Hepatocyte (in vitro differentiated cells): ENCODE measurements around the gene DNAH7. TPM values are rescaled to one million over a fixed set of nuclear protein-coding genes. Genes with fewer than 3 reads are reported as not detected.
A peak's percentile ranks its signal among the peaks of the same experiment; 100 is the strongest.

Source experiments
- DNase-seq: peaks from one replicate; pipeline ENCODE4 v3.0.0-alpha.2; 2016; ENCODE audit warnings: low spot score
- H2AFZ ChIP-seq: fragments of 200-600 bp; sonication (generic); 2 replicates; pipeline ENCODE4 v1.6.0; 2016; ENCODE audit warnings: antibody characterized with exemption, mild to moderate bottlenecking
- H3K27ac ChIP-seq: fragments of 200-600 bp; sonication (generic); 2 replicates; pipeline ENCODE4 v1.5.1; 2016; ENCODE audit warnings: mild to moderate bottlenecking
- H3K27me3 ChIP-seq: fragments of 200-600 bp; sonication (generic); 2 replicates; pipeline ENCODE4 v1.6.1; 2016
- H3K36me3 ChIP-seq: fragments of 200-600 bp; sonication (generic); replicated peaks from 2 replicates; pipeline ENCODE4 v1.5.1; 2016; ENCODE audit warnings: low read depth; ENCODE audit not compliant: insufficient read depth
- H3K4me1 ChIP-seq: fragments of 200-600 bp; sonication (generic); 2 replicates; pipeline ENCODE4 v1.5.1; 2016; ENCODE audit warnings: mild to moderate bottlenecking, moderate library complexity; ENCODE audit not compliant: insufficient read depth
- H3K4me2 ChIP-seq: fragments of 200-600 bp; sonication (generic); 2 replicates; pipeline ENCODE4 v1.6.0; 2016
- H3K4me3 ChIP-seq: fragments of 200-600 bp; sonication (generic); 2 replicates; pipeline ENCODE4 v1.5.1; 2016; ENCODE audit warnings: mild to moderate bottlenecking
- H3K79me2 ChIP-seq: fragments of 200-600 bp; sonication (generic); 2 replicates; pipeline ENCODE4 v1.6.0; 2017; ENCODE audit warnings: mild to moderate bottlenecking
- H3K9me2 ChIP-seq: fragments of 200-600 bp; sonication (generic); replicated peaks from 2 replicates; pipeline ENCODE4 v1.6.0; 2017; ENCODE audit warnings: mild to moderate bottlenecking; ENCODE audit not compliant: insufficient read depth
- H3K9me3 ChIP-seq: fragments of 200-600 bp; sonication (generic); 2 replicates; pipeline ENCODE4 v1.5.1; 2016; ENCODE audit warnings: low read depth, mild to moderate bottlenecking
- H4K20me1 ChIP-seq: fragments of 200-600 bp; sonication (generic); 2 replicates; pipeline ENCODE4 v1.6.0; 2016; ENCODE audit warnings: mild to moderate bottlenecking; ENCODE audit not compliant: insufficient read depth, poor library complexity, severe bottlenecking
- EZH2 ChIP-seq: fragments of 200-600 bp; sonication (generic); IDR thresholded peaks from 2 replicates; pipeline ENCODE4 v1.6.1; 2016; ENCODE audit warnings: antibody characterized with exemption, mild to moderate bottlenecking, borderline replicate concordance
- EZH2phosphoT487 ChIP-seq: fragments of 200-600 bp; sonication (generic); IDR thresholded peaks from one replicate; pipeline ENCODE4 v1.6.1; 2018; ENCODE audit warnings: antibody characterized with exemption, mild to moderate bottlenecking, low read depth, moderate library complexity; ENCODE audit not compliant: unreplicated experiment, severe bottlenecking
- WGBS: methylation state at CpG from one replicate; pipeline ENCODE4 v1.1.6; 2016; ENCODE audit warnings: low lambda C conversion rate; ENCODE audit errors: missing lambda C conversion rate; 5-methylcytosine and 5-hydroxymethylcytosine counted together
- polyA plus RNA-seq: library from polyadenylated mRNA; unstranded; fragments of >200 nt; fragmentation: Nextera tagmentation; extraction: Ambion mirVana; gene quantifications from 2 replicates; pipeline ENCODE4 v1.2.1, GENCODE V29; 2016
- total RNA-seq: library from RNA; depleted of rRNA; stranded (reverse); fragments of >200 nt; gene quantifications from 2 replicates; pipeline ENCODE4 v1.2.3, GENCODE V29; 2014
- TF ChIP-seq, protein P1 (sequence below): fragments of 200-600 bp; sonication (generic); IDR thresholded peaks from 2 replicates; pipeline ENCODE4 v1.5.1; 2016; ENCODE audit warnings: antibody characterized with exemption, mild to moderate bottlenecking; ENCODE audit not compliant: poor library complexity

The DNAH7 gene
- total and polyA plus RNA-seq, 2 experiments from 2014 or later, result 0.29 to 1.2 TPM

DNA sequence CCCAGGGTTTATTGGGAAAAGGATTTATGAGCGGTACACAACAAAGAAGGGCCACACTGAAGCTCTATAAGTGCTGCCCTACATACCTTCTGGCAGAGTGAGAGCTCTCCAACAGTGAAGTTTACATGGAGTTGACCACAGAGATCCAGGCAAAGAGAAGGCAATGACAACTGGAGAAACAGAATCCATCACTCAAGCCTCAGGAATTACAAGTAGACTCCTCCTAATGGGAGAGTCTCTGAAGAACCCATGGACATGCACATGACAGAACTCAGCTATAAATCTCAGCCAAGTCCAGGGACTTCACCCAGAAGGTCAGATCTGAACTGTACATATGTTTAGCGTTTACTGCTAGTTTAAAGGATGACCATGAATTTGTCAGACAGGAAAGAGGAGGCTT, 164.7 kb downstream of the DNAH7 start:
- Histone ChIP-seq H3K4me1 (no peaks in the 10 kb centered on the region), H2AFZ (no peak overlapping the region), H4K20me1 (no peaks in the 10 kb centered on the region), H3K27ac (no peak overlapping the region), H3K9me3 (no peaks in the 10 kb centered on the region), H3K27me3 (no peaks in the 10 kb centered on the region), H3K36me3 (no peaks in the 10 kb centered on the region), H3K4me2 (no peak overlapping the region), H3K9me2 (no peaks in the 10 kb centered on the region), H3K4me3 (no peak overlapping the region), H3K79me2 (no peaks in the 10 kb centered on the region)
- no peak for DNase-seq
- TF ChIP-seq EZH2phosphoT487 (no peak), EZH2 (no peak)
- 85% methylated on average over 2 of the region's 2 CpGs for WGBS

- Histone ChIP-seq H3K27me3 (no peaks in the 10 kb centered on the region), H3K36me3 (no peaks in the 10 kb centered on the region), H3K27ac (no peak overlapping the region), H3K79me2 (no peaks in the 10 kb centered on the region), H3K4me1 (no peaks in the 10 kb centered on the region), H3K4me3 (no peak overlapping the region), H4K20me1 (no peaks in the 10 kb centered on the region), H3K9me2 (no peaks in the 10 kb centered on the region), H3K4me2 (no peak overlapping the region), H2AFZ (no peak overlapping the region), H3K9me3 (no peaks in the 10 kb centered on the region)
- WGBS, result 82% methylated on average over 1 of the region's 1 CpG
- DNase-seq, result no peak
- TF ChIP-seq, protein P1, sequence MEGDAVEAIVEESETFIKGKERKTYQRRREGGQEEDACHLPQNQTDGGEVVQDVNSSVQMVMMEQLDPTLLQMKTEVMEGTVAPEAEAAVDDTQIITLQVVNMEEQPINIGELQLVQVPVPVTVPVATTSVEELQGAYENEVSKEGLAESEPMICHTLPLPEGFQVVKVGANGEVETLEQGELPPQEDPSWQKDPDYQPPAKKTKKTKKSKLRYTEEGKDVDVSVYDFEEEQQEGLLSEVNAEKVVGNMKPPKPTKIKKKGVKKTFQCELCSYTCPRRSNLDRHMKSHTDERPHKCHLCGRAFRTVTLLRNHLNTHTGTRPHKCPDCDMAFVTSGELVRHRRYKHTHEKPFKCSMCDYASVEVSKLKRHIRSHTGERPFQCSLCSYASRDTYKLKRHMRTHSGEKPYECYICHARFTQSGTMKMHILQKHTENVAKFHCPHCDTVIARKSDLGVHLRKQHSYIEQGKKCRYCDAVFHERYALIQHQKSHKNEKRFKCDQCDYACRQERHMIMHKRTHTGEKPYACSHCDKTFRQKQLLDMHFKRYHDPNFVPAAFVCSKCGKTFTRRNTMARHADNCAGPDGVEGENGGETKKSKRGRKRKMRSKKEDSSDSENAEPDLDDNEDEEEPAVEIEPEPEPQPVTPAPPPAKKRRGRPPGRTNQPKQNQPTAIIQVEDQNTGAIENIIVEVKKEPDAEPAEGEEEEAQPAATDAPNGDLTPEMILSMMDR, result no peak
- TF ChIP-seq EZH2phosphoT487 (no peak), EZH2 (no peak)
Measured at GRCh38 chr2:195902857-195903256, 165.8 kb downstream of the DNAH7 start.

- TF ChIP-seq EZH2 (no peak), EZH2phosphoT487 (no peak)
- TF ChIP-seq, protein P1, result no peak
Measured at GRCh38 chr2:195899226-195899625, 169.4 kb downstream of the DNAH7 start.

GRCh38 chr2:195898505-195899191, 170.0 kb downstream of the DNAH7 start:
- peak; percentile 82 for DNase-seq
- no peaks in the 10 kb centered on the region for H3K9me2 ChIP-seq
- H3K4me3 ChIP-seq, result no peak overlapping the region
- H3K79me2 ChIP-seq, result no peaks in the 10 kb centered on the region
- no peaks in the 10 kb centered on the region for H4K20me1 ChIP-seq
- H3K9me3 ChIP-seq, result no peaks in the 10 kb centered on the region
- no peaks in the 10 kb centered on the region for H3K27me3 ChIP-seq
- WGBS, result 60% methylated on average over 9 of the region's 9 CpGs
- no peaks in the 10 kb centered on the region for H3K36me3 ChIP-seq
- H2AFZ ChIP-seq, result no peak overlapping the region
- H3K4me1 ChIP-seq, result no peaks in the 10 kb centered on the region
- H3K4me2 ChIP-seq, result no peak overlapping the region
- H3K27ac ChIP-seq, result no peak overlapping the region
- TF ChIP-seq, protein P1, result no peak
- TF ChIP-seq EZH2, result no peak

More at GRCh38 chr2:195899226-195899625, 169.4 kb downstream of the DNAH7 start:
- Histone ChIP-seq H3K36me3 (no peaks in the 10 kb centered on the region), H2AFZ (no peak overlapping the region), H3K9me2 (no peaks in the 10 kb centered on the region), H3K27ac (no peak overlapping the region), H3K4me2 (no peak overlapping the region), H3K4me1 (no peaks in the 10 kb centered on the region), H3K27me3 (no peaks in the 10 kb centered on the region), H3K9me3 (no peaks in the 10 kb centered on the region), H3K4me3 (no peak overlapping the region), H3K79me2 (no peaks in the 10 kb centered on the region), H4K20me1 (no peaks in the 10 kb centered on the region)
- DNase-seq, result no peak
